Thoracic aorta (tissue), 2 donors: ENCODE measurements around the gene MBIP. TPM values are rescaled to one million over a fixed set of nuclear protein-coding genes. Genes with fewer than 3 reads are reported as not detected.
"Not testable (repeated sequence)": the region's sequence is repeated elsewhere in the genome, so short reads cannot be mapped to it uniquely, and the experiment has no call there.

Experiments
- ATAC-seq: fragments of 150-250 bp; one replicate; pipeline ENCODE4 v1.8.0; 2017; ENCODE audit warnings: low read depth; ENCODE audit not compliant: insufficient number of reproducible peaks, low FRiP score
- DNase-seq: peaks from one replicate; pipeline ENCODE4 v3.0.0-alpha.2; 2020; ENCODE audit warnings: low spot score
- H3K27ac ChIP-seq, 2 donors: fragments of 200-600 bp; sonication (generic); 1 replicate in 1 of 2; 2 replicates in 1 of 2; pipeline ENCODE4 v1.5.1; 2016; ENCODE audit warnings: mild to moderate bottlenecking in 2 of 2, moderate library complexity in 2 of 2
- H3K27me3 ChIP-seq: fragments of 200-600 bp; sonication (generic); replicated peaks from 2 replicates; pipeline ENCODE4 v1.6.0; 2016; ENCODE audit warnings: mild to moderate bottlenecking; ENCODE audit not compliant: insufficient read depth
- H3K36me3 ChIP-seq: fragments of 200-600 bp; sonication (generic); one replicate; pipeline ENCODE4 v1.5.1; 2016
- H3K4me1 ChIP-seq, 2 donors: fragments of 200-600 bp; sonication (generic); 1 replicate in 1 of 2; 2 replicates in 1 of 2; pipeline versions ENCODE4 v1.5.1 to v1.6.0; 2016; ENCODE audit warnings: low read depth in 2 of 2, mild to moderate bottlenecking in 1 of 2; ENCODE audit not compliant: control insufficient read depth in 1 of 2
- H3K4me3 ChIP-seq: fragments of 200-600 bp; sonication (generic); 2 replicates; pipeline ENCODE4 v1.5.1; 2016; ENCODE audit warnings: mild to moderate bottlenecking
- H3K9me3 ChIP-seq: fragments of 200-600 bp; sonication (generic); 2 replicates; pipeline ENCODE4 v1.5.1; 2016
- CTCF ChIP-seq: fragments of 200-600 bp; sonication (generic); IDR thresholded peaks from one replicate; pipeline ENCODE4 v1.5.1; 2019; ENCODE audit warnings: antibody characterized with exemption
- total RNA-seq, 2 donors: library from RNA; depleted of rRNA; stranded (reverse); fragments of >200 nt; gene quantifications; one replicate each; pipeline versions ENCODE4 v1.1.0 to v1.2.3, GENCODE V29; 2016

MBIP gene
- total RNA-seq, 2 donors from 2014 or later, result 22.7 to 23.4 TPM

GRCh38 chr14:36361210-36361853 lies 40.9 kb upstream of the MBIP start:
- Histone ChIP-seq H3K4me1 (no peaks in the 10 kb centered on the region), H3K9me3 (peaks cover 4% of the 10 kb centered on the region), H3K27ac (no peak overlapping the region), H3K4me3 (no peak overlapping the region), H3K36me3 (no peaks in the 10 kb centered on the region), H3K27me3 (no peaks in the 10 kb centered on the region)
- TF ChIP-seq CTCF, result no peak
- no peak for DNase-seq
- no peak for ATAC-seq

- Histone ChIP-seq H3K9me3 (peaks cover 4% of the 10 kb centered on the region), H3K4me1 (no peaks in the 10 kb centered on the region), H3K36me3 (no peaks in the 10 kb centered on the region), H3K27me3 (no peaks in the 10 kb centered on the region), H3K27ac (no peak overlapping the region), H3K4me3 (no peak overlapping the region)
- no peak for TF ChIP-seq CTCF
- DNase-seq (no peak), ATAC-seq (no peak)
These were observed 36.4 kb upstream of the MBIP start for GRCh38 chr14:36356862-36357261.

- no peak for DNase-seq
- no peak overlapping the region for H3K27ac ChIP-seq
- no peak for ATAC-seq
- no peaks in the 10 kb centered on the region for H3K4me1 ChIP-seq
- TF ChIP-seq CTCF, result no peak
- H3K27me3 ChIP-seq, result no peaks in the 10 kb centered on the region
- H3K4me3 ChIP-seq, result no peak overlapping the region
- H3K36me3 ChIP-seq, result no peaks in the 10 kb centered on the region
- no peaks in the 10 kb centered on the region for H3K9me3 ChIP-seq
These were observed 25.6 kb upstream of the MBIP start for GRCh38 chr14:36346052-36346451.

GRCh38 chr14:36344211-36344610 lies 23.8 kb upstream of the MBIP start:
- no peaks in the 10 kb centered on the region for H3K9me3 ChIP-seq
- no peak for ATAC-seq
- H3K4me1 ChIP-seq, result no peaks in the 10 kb centered on the region
- H3K36me3 ChIP-seq, result no peaks in the 10 kb centered on the region
- no peak overlapping the region for H3K27ac ChIP-seq
- H3K4me3 ChIP-seq, result no peak overlapping the region
- H3K27me3 ChIP-seq, result no peaks in the 10 kb centered on the region
- TF ChIP-seq CTCF, result no peak
- no peak for DNase-seq

- not testable (repeated sequence) for H3K27ac ChIP-seq, H3K36me3 ChIP-seq, H3K4me1 ChIP-seq, H3K4me3 ChIP-seq, DNase-seq, ATAC-seq, H3K9me3 ChIP-seq, H3K27me3 ChIP-seq
These were observed 21.4 kb upstream of the MBIP start for GRCh38 chr14:36341811-36342210.

- DNase-seq (no peak), ATAC-seq (no peak)
- Histone ChIP-seq H3K9me3 (no peaks in the 10 kb centered on the region), H3K27me3 (no peaks in the 10 kb centered on the region), H3K36me3 (no peaks in the 10 kb centered on the region), H3K27ac (no peak overlapping the region), H3K4me3 (no peak overlapping the region), H3K4me1 (no peaks in the 10 kb centered on the region)
- TF ChIP-seq CTCF, result no peak
These were observed 19.9 kb upstream of the MBIP start for GRCh38 chr14:36340276-36340890.
